Lung (tissue), 16 donors: ENCODE results near the gene LAYN. TPM values are rescaled to one million over a fixed set of nuclear protein-coding genes. Genes with fewer than 3 reads are reported as not detected.
A peak's percentile ranks its signal among the peaks of the same experiment; 100 is the strongest.

Experiments used
- ATAC-seq: fragments of 200-7000 bp; cut with Tn5 transposase; one replicate; pipeline ENCODE4 v1.9.1; 2020; ENCODE audit warnings: moderate number of reproducible peaks; ENCODE audit not compliant: insufficient read depth, low FRiP score
- DNase-seq, 3 donors: peaks; one replicate each; pipeline ENCODE4 v3.0.0-alpha.2; 2013 to 2017
- H3K27ac ChIP-seq, 2 donors: one replicate each; pipeline ENCODE4 v1.5.1; 2013; ENCODE audit warnings: mild to moderate bottlenecking in 2 of 2, moderate library complexity in 2 of 2, control low read depth in 1 of 2, inconsistent platforms in 1 of 2, low read depth in 1 of 2, low read length in 1 of 2
- H3K27me3 ChIP-seq, 3 donors: one replicate each; pipeline ENCODE4 v1.5.1; 2013; ENCODE audit warnings: low read length in 2 of 3; ENCODE audit not compliant: control insufficient read depth in 3 of 3, insufficient read depth in 3 of 3
- H3K36me3 ChIP-seq, 4 donors: one replicate each; pipeline ENCODE4 v1.5.1; 2013; ENCODE audit warnings: low read length in 4 of 4, mild to moderate bottlenecking in 1 of 4, moderate library complexity in 1 of 4; ENCODE audit not compliant: control insufficient read depth in 4 of 4, insufficient read depth in 4 of 4
- H3K4me1 ChIP-seq, 5 donors: one replicate each; pipeline ENCODE4 v1.5.1; 2013; ENCODE audit warnings: low read length in 5 of 5, mild to moderate bottlenecking in 2 of 5, moderate library complexity in 1 of 5; ENCODE audit not compliant: control insufficient read depth in 5 of 5, insufficient read depth in 5 of 5
- H3K4me3 ChIP-seq: one replicate; pipeline ENCODE4 v1.5.1; 2013; ENCODE audit warnings: mild to moderate bottlenecking, control low read depth, moderate library complexity
- H3K9ac ChIP-seq, 2 donors: one replicate each; pipeline ENCODE4 v1.5.1; 2013; ENCODE audit warnings: low read length in 2 of 2, control low read depth in 1 of 2; ENCODE audit not compliant: insufficient read depth in 1 of 2
- H3K9me3 ChIP-seq, 4 donors: one replicate each; pipeline ENCODE4 v1.5.1; 2013; ENCODE audit warnings: low read length in 3 of 4, mild to moderate bottlenecking in 1 of 4, moderate library complexity in 1 of 4; ENCODE audit not compliant: control insufficient read depth in 4 of 4, insufficient read depth in 3 of 4
- WGBS, 2 donors: extraction: QIAGEN DNeasy Blood & Tissue Kit; methylation state at CpG; one replicate each; pipeline ENCODE4 v1.1.7; 2013; 5-methylcytosine and 5-hydroxymethylcytosine counted together
- long read RNA-seq, 5 donors: transcript quantifications; one replicate each; lab custom pipeline, GENCODE V29; 2026
- polyA plus RNA-seq, 2 donors: library from polyadenylated mRNA; stranded (reverse); fragments of 200-250 nt; gene quantifications; one replicate each; pipeline ENCODE4 v1.2.1, GENCODE V29; 2013
- total RNA-seq, 2 donors: library from RNA; depleted of rRNA in 1 of 2; stranded (reverse); fragments of >200 nt in 1 of 2; gene quantifications; one replicate each; pipeline ENCODE4 v1.2.1, GENCODE V29; 2014 to 2021
- TF ChIP-seq, protein P1 (sequence below): IDR thresholded peaks from 2 replicates; pipeline ENCODE4 v1.5.1; 2012; ENCODE audit warnings: mild to moderate bottlenecking; ENCODE audit errors: control extremely low read depth, extremely low read depth
- donor health status: control.
- donor health status: control.
- donor health status: Bipolar disorder and iron deficiency.
- donor health status: healthy.
- donor health status: DM: yes; HTN: yes; CAD: no.

Gene LAYN, protein sequence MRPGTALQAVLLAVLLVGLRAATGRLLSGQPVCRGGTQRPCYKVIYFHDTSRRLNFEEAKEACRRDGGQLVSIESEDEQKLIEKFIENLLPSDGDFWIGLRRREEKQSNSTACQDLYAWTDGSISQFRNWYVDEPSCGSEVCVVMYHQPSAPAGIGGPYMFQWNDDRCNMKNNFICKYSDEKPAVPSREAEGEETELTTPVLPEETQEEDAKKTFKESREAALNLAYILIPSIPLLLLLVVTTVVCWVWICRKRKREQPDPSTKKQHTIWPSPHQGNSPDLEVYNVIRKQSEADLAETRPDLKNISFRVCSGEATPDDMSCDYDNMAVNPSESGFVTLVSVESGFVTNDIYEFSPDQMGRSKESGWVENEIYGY
- 10 to 100 TPM; 13.1 to 13.4 TPM for total RNA-seq
- 1 to 10 TPM; 6.5 to 9.5 TPM for polyA plus RNA-seq
- long read RNA-seq, donor 1, partial matches to known transcripts = 0 of 5 reads
- long read RNA-seq, donor 1, other reads (novel, unspliced or antisense) = 0 of 5 reads
- long read RNA-seq, donor 2, partial matches to known transcripts = 0 of 1 reads
- long read RNA-seq, donor 2, other reads (novel, unspliced or antisense) = 0 of 1 reads
- long read RNA-seq, donor 3 = 0 reads
- long read RNA-seq, donor 4, partial matches to known transcripts = 0 of 3 reads
- long read RNA-seq, donor 4, other reads (novel, unspliced or antisense) = 0 of 3 reads
- long read RNA-seq, donor 5, partial matches to known transcripts = 5 of 9 reads
- long read RNA-seq, donor 5, other reads (novel, unspliced or antisense) = 0 of 9 reads

DNA sequence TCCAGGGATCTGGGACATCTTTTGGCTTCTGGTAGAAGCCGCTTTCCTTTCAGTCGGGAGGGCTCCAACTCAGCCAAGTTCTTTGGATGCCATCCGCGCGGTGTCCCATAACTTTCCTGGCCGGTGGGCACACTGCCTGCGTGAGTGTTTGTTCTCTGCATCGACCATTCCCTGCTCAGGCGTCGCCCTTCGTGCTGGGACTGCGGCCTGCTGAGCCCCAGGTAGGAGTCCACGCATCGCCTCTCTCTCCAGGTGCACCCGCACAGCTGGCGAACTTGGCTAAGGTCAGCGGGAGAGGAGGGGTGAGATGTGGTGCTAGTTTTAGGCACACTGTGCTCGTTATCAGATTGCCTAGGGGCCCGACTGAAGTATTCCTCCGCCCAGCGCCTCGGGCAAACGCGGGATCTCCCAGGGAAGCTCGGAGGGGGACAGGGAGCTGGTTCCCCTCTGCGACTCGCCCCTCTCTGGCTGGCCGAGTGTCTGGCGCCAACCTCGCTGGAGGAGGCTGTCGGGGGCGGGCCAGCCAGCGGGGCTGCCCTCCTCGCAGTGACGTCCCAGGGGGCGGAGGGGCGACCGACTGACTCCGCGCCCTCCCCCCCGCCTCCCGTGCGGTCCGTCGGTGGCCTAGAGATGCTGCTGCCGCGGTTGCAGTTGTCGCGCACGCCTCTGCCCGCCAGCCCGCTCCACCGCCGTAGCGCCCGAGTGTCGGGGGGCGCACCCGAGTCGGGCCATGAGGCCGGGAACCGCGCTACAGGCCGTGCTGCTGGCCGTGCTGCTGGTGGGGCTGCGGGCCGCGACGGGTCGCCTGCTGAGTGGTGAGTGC lies at the start of gene LAYN:
TSS of gene LAYN (plus strand) at position 607 of the 823 bp plus-strand sequence. CDS start at position 731, 124 bp downstream.
- H3K4me1 ChIP-seq = peaks cover 0 to 20% (median 0%) of the 10 kb centered on the region in 5 donors
- peaks cover 0 to 5% (median 1%) of the 10 kb centered on the region in 4 donors for H3K9me3 ChIP-seq
- DNase-seq = peak; percentile 75 to 82 (median 78)
- 6% methylated on average over 63 to 70 of the region's 70 CpGs for WGBS, 2 donors
- H3K27ac ChIP-seq = peak within 1 kb of the TSS; percentile 64 to 78
- peak; percentile 42 for ATAC-seq
- peaks cover 0 to under 1% (median 0%) of the 10 kb centered on the region in 3 donors for H3K27me3 ChIP-seq
- peak within 1 kb of the TSS; percentile 61 for H3K4me3 ChIP-seq
- H3K9ac ChIP-seq = peak within 1 kb of the TSS; percentile 31 to 69
- TF ChIP-seq, protein P1, sequence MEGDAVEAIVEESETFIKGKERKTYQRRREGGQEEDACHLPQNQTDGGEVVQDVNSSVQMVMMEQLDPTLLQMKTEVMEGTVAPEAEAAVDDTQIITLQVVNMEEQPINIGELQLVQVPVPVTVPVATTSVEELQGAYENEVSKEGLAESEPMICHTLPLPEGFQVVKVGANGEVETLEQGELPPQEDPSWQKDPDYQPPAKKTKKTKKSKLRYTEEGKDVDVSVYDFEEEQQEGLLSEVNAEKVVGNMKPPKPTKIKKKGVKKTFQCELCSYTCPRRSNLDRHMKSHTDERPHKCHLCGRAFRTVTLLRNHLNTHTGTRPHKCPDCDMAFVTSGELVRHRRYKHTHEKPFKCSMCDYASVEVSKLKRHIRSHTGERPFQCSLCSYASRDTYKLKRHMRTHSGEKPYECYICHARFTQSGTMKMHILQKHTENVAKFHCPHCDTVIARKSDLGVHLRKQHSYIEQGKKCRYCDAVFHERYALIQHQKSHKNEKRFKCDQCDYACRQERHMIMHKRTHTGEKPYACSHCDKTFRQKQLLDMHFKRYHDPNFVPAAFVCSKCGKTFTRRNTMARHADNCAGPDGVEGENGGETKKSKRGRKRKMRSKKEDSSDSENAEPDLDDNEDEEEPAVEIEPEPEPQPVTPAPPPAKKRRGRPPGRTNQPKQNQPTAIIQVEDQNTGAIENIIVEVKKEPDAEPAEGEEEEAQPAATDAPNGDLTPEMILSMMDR = no peak
- peaks cover 0 to 4% (median 1%) of the 10 kb centered on the region in 4 donors for H3K36me3 ChIP-seq

DNA sequence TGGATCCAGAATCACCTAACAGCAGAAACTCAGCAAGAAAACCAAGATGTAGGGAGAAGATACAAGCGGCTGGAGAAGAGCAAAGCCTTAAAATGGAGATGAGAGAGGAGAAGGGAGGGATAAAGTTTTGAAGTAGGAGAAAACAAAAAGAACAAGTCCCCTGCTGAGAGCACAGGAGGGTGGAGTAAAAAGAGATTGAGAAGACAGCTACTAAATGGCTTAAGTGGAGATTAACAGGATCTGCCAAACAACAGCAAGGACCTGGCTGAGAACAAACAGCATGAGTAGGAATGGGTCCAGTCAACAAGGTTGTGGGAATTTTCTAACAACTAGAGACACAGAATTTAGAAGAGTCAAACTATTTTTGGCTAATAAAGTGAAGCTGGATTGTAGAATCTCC lies 46.5 kb upstream of the LAYN start:
- no peak overlapping the region for H3K4me3 ChIP-seq
- TF ChIP-seq, protein P1 = no peak
- no peak overlapping the region for H3K27ac ChIP-seq
- H3K4me1 ChIP-seq = no peaks in the 10 kb centered on the region
- ATAC-seq = no peak
- DNase-seq = no peak
- H3K9ac ChIP-seq = no peak overlapping the region
- 79 to 90% methylated on average over 1 of the region's 1 CpG for WGBS, 2 donors
- no peaks in the 10 kb centered on the region for H3K27me3 ChIP-seq
- no peaks in the 10 kb centered on the region for H3K9me3 ChIP-seq
- peaks cover 0 to 1% (median 0%) of the 10 kb centered on the region in 4 donors for H3K36me3 ChIP-seq

DNA sequence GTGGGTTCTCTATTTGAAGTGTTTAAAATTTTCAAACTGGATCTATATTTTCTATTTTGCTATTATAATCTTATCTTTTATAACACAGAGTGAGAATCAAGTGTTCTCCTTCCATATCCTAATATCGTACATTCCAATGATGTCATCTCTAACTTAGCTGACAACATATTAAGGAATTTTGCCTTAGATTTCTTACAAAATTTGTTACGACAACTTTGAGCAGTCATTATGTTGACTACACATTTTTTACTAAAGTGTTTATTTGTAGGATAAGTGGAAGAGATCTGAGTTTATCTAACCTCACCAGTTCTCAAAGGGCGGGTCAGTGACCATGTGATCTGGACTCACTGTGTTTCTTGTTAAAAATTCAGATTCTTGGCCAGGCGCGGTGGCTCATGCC lies 41.0 kb upstream of the LAYN start:
- peaks cover 0 to 2% (median 0%) of the 10 kb centered on the region in 3 donors for H3K27me3 ChIP-seq
- no peak overlapping the region for H3K9ac ChIP-seq
- H3K9me3 ChIP-seq = no peaks in the 10 kb centered on the region
- TF ChIP-seq, protein P1 = no peak
- H3K36me3 ChIP-seq = no peaks in the 10 kb centered on the region
- ATAC-seq (no peak), DNase-seq (no peak)
- 79 to 89% methylated on average over 5 of the region's 5 CpGs for WGBS, 2 donors
- H3K4me3 ChIP-seq = no peak overlapping the region
- no peak overlapping the region for H3K27ac ChIP-seq
- no peaks in the 10 kb centered on the region for H3K4me1 ChIP-seq
